HEK293T (cell line): ENCODE results near the gene RHBDL1.

ENCODE experiments used
- FOXK2 ChIP-seq: fragments of 450-650 bp; IDR thresholded peaks from 2 replicates; pipeline ENCODE4 v1.6.1; 2016; ENCODE audit warnings: mild to moderate bottlenecking
- SUZ12 ChIP-seq: fragments of 450-650 bp; IDR thresholded peaks from 2 replicates; pipeline ENCODE4 v1.6.1; 2016; ENCODE audit warnings: mild to moderate bottlenecking
- TARDBP ChIP-seq: fragments of 450-650 bp; IDR thresholded peaks from 2 replicates; pipeline ENCODE4 v1.6.1; 2016

- no peak for TF ChIP-seq TARDBP
- no peak for TF ChIP-seq FOXK2
- TF ChIP-seq SUZ12, result no peak
These were observed 17.1 kb downstream of the RHBDL1 start for GRCh38 chr16:692356-693108.
